SU-DHL-6 (cell line): ENCODE measurements around the gene GAPDH.
A peak's percentile ranks its signal among the peaks of the same experiment; 100 is the strongest.

ENCODE experiments used
- CTCF ChIP-seq: fragments of 200-600 bp; sonication (generic); IDR thresholded peaks from one replicate; pipeline ENCODE4 v1.5.1; 2017; ENCODE audit warnings: antibody characterized with exemption, mild to moderate bottlenecking, low read length, moderate library complexity; ENCODE audit not compliant: insufficient read depth, poor library complexity, severe bottlenecking
- EZH2phosphoT487 ChIP-seq: fragments of 200-600 bp; sonication (generic), shearing (Covaris generic); conservative IDR thresholded peaks from 2 replicates; pipeline ENCODE4 v1.6.1; 2018; ENCODE audit warnings: mild to moderate bottlenecking, antibody characterized with exemption, low read length, moderate library complexity, mixed read lengths

DNA sequence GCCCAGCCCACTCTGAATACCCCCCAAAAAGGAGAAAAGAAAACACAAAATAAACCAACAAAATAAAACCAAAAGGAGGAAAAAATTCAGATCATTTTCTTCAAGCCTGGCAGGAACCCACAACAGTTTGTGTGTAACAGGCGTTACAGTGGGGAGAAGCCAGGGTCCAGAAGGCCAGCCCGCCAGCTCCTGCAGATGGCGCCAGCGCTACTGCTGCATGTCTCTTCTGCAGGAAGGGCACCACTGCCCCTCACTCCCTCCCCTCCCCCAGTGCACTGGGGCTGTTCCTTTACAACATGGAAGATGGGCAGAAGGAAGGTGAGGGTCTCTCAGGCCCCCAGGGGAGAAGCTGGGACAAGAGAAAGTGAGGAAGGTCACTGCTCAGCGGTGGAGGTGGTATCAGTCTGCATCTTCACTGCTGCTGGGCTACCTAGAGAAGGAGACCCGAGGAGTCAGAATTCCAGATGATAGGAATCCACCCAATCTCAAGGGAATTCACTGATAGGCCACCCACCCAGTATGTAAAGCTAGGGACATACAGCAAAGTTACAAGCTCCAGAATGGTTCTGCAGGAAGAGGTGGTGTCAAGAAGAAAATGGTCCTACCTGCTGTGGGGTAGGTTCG, 36.1 kb downstream of the GAPDH start:
- TF ChIP-seq CTCF (peak; percentile 73), EZH2phosphoT487 (no peak)
